H9 (cell line): Measurements from ENCODE around the gene DUOXA1. TPM values are rescaled to one million over a fixed set of nuclear protein-coding genes. Genes with fewer than 3 reads are reported as not detected.

ENCODE experiments used
- DNase-seq: peaks from one replicate; pipeline ENCODE4 v3.0.0-alpha.2; 2017
- H2AFZ ChIP-seq: one replicate; pipeline ENCODE4 v1.6.1; 2013; ENCODE audit warnings: mild to moderate bottlenecking, low read length, control low read depth, moderate library complexity
- H2AK5ac ChIP-seq: 2 replicates; pipeline ENCODE4 v1.6.1; 2013; ENCODE audit warnings: low read length, control low read depth, mixed read lengths; ENCODE audit not compliant: insufficient read length
- H2BK120ac ChIP-seq: one replicate; pipeline ENCODE4 v1.6.1; 2013; ENCODE audit warnings: low read depth, mild to moderate bottlenecking, low read length, control low read depth, inconsistent platforms; ENCODE audit not compliant: poor library complexity, severe bottlenecking
- H2BK12ac ChIP-seq: 2 replicates; pipeline ENCODE4 v1.6.1; 2013; ENCODE audit warnings: low read length, control low read depth, mixed read lengths, low read depth; ENCODE audit not compliant: insufficient read length
- H2BK15ac ChIP-seq: 2 replicates; pipeline ENCODE4 v1.6.1; 2013; ENCODE audit warnings: low read depth, low read length, control low read depth
- H2BK20ac ChIP-seq: one replicate; pipeline ENCODE4 v1.6.1; 2013; ENCODE audit warnings: low read depth, mild to moderate bottlenecking, low read length, control low read depth, inconsistent platforms; ENCODE audit not compliant: poor library complexity, severe bottlenecking
- H2BK5ac ChIP-seq: 2 replicates; pipeline ENCODE4 v1.6.1; 2013; ENCODE audit warnings: low read length, control low read depth, mixed read lengths; ENCODE audit not compliant: insufficient read length
- H3K14ac ChIP-seq: 2 replicates; pipeline ENCODE4 v1.6.1; 2013; ENCODE audit warnings: low read length, control low read depth; ENCODE audit not compliant: insufficient read depth
- H3K18ac ChIP-seq: 2 replicates; pipeline ENCODE4 v1.6.1; 2013; ENCODE audit warnings: low read depth, mild to moderate bottlenecking, mixed read lengths, low read length, control low read depth; ENCODE audit not compliant: insufficient read length
- H3K23ac ChIP-seq: 2 replicates; pipeline ENCODE4 v1.6.1; 2013; ENCODE audit warnings: low read length, control low read depth, mixed read lengths, low read depth; ENCODE audit not compliant: insufficient read length
- H3K23me2 ChIP-seq: 2 replicates; pipeline ENCODE4 v1.6.1; 2013; ENCODE audit warnings: low read depth, mild to moderate bottlenecking, mixed read lengths, low read length, control low read depth; ENCODE audit not compliant: insufficient read length, poor library complexity, severe bottlenecking
- H3K27ac ChIP-seq: 2 replicates; pipeline ENCODE4 v1.5.1; 2013; ENCODE audit warnings: low read length, control low read depth, mixed read lengths, low read depth; ENCODE audit not compliant: insufficient read length
- H3K27me3 ChIP-seq: 2 replicates; pipeline ENCODE4 v1.6.1; 2013; ENCODE audit warnings: low read length, control low read depth, inconsistent platforms; ENCODE audit not compliant: insufficient read depth
- H3K4ac ChIP-seq: 2 replicates; pipeline ENCODE4 v1.6.1; 2013; ENCODE audit warnings: low read depth, mild to moderate bottlenecking, control low read depth, inconsistent platforms, low read length, moderate library complexity
- H3K4me1 ChIP-seq: 2 replicates; pipeline ENCODE4 v1.6.1; 2013; ENCODE audit warnings: low read length, control low read depth, inconsistent platforms; ENCODE audit not compliant: insufficient read depth
- H3K4me2 ChIP-seq: 2 replicates; pipeline ENCODE4 v1.6.1; 2013; ENCODE audit warnings: low read length, control low read depth, mixed read lengths; ENCODE audit not compliant: insufficient read length, insufficient read depth
- H3K56ac ChIP-seq: 2 replicates; pipeline ENCODE4 v1.6.1; 2013; ENCODE audit warnings: low read depth, mild to moderate bottlenecking, mixed read lengths, low read length, control low read depth; ENCODE audit not compliant: insufficient read length
- H3K79me1 ChIP-seq: 2 replicates; pipeline ENCODE4 v1.6.1; 2013; ENCODE audit warnings: low read depth, mild to moderate bottlenecking, moderate library complexity, low read length, control low read depth, inconsistent platforms; ENCODE audit not compliant: insufficient read depth, poor library complexity, severe bottlenecking
- H3K79me2 ChIP-seq: 2 replicates; pipeline ENCODE4 v1.6.1; 2013; ENCODE audit warnings: low read length, control low read depth, inconsistent platforms; ENCODE audit not compliant: insufficient read depth
- H3K9ac ChIP-seq: 2 replicates; pipeline ENCODE4 v1.6.1; 2013; ENCODE audit warnings: low read length, control low read depth, mixed read lengths; ENCODE audit not compliant: insufficient read length; ENCODE audit errors: extremely low read depth
- H3K9me3 ChIP-seq: one replicate; pipeline ENCODE4 v1.6.1; 2013; ENCODE audit warnings: low read depth, low read length, inconsistent platforms; ENCODE audit not compliant: control insufficient read depth
- H3T11ph ChIP-seq: one replicate; pipeline ENCODE4 v1.6.1; 2013; ENCODE audit warnings: mild to moderate bottlenecking, low read length, control low read depth, inconsistent platforms
- H4K20me1 ChIP-seq: one replicate; pipeline ENCODE4 v1.6.1; 2013; ENCODE audit not compliant: control insufficient read depth, insufficient read length, insufficient read depth
- H4K5ac ChIP-seq: 2 replicates; pipeline ENCODE4 v1.6.1; 2013; ENCODE audit warnings: low read depth, mild to moderate bottlenecking, mixed read lengths, low read length, control low read depth; ENCODE audit not compliant: insufficient read length
- H4K8ac ChIP-seq: replicated peaks from 2 replicates; pipeline ENCODE4 v1.6.1; 2013; ENCODE audit warnings: low read length, control low read depth, mixed read lengths, low read depth; ENCODE audit not compliant: insufficient read length
- H4K91ac ChIP-seq: 2 replicates; pipeline ENCODE4 v1.6.1; 2013; ENCODE audit warnings: low read depth, mild to moderate bottlenecking, moderate library complexity, mixed read lengths, low read length, control low read depth; ENCODE audit not compliant: insufficient read length
- H3K27ac Mint-ChIP-seq, 3 experiments: 2 replicates in 2 of 3; 3 replicates in 1 of 3; pipeline ENCODE4 v1.8.0; 2020 to 2021; ENCODE audit warnings: mixed read lengths in 3 of 3, mild to moderate bottlenecking in 1 of 3, moderate library complexity in 1 of 3
- H3K27me3 Mint-ChIP-seq: 2 replicates; pipeline ENCODE4 v1.8.0; 2021; ENCODE audit warnings: low read depth, mild to moderate bottlenecking, moderate library complexity, mixed read lengths
- H3K36me3 Mint-ChIP-seq, 3 experiments: 2 replicates in 2 of 3; 3 replicates in 1 of 3; pipeline ENCODE4 v1.8.0; 2020 to 2021; ENCODE audit warnings: low read depth in 3 of 3, mixed read lengths in 3 of 3; ENCODE audit not compliant: insufficient read depth in 1 of 3
- H3K4me1 Mint-ChIP-seq, 2 experiments: 2 replicates each; pipeline ENCODE4 v1.8.0; 2020; ENCODE audit warnings: mixed read lengths in 2 of 2
- H3K4me3 Mint-ChIP-seq, 2 experiments: 2 replicates in 1 of 2; 3 replicates in 1 of 2; pipeline ENCODE4 v1.8.0; 2020 to 2021; ENCODE audit warnings: mild to moderate bottlenecking in 2 of 2, mixed read lengths in 2 of 2, moderate library complexity in 1 of 2
- H3K9me3 Mint-ChIP-seq, 2 experiments: 2 replicates in 1 of 2; 3 replicates in 1 of 2; pipeline ENCODE4 v1.8.0; 2020; ENCODE audit warnings: mild to moderate bottlenecking in 2 of 2, mixed read lengths in 2 of 2, moderate library complexity in 1 of 2
- CTCF ChIP-seq: fragments of 200-600 bp; sonication (generic); conservative IDR thresholded peaks from 3 replicates; pipeline ENCODE4 v1.8.0; 2021; ENCODE audit warnings: antibody characterized with exemption, mild to moderate bottlenecking
- WGBS: extraction: QIAGEN DNeasy Blood & Tissue Kit; methylation state at CpG from one replicate; pipeline ENCODE4 v1.1.7; 2013; ENCODE audit warnings: missing lambda C conversion rate, low lambda C conversion rate, mixed read lengths; ENCODE audit not compliant: insufficient read length; ENCODE audit errors: extremely low coverage; 5-methylcytosine and 5-hydroxymethylcytosine counted together
- total RNA-seq: library from RNA; stranded (reverse); gene quantifications from 2 replicates; pipeline ENCODE4 v1.2.1, GENCODE V29; 2021

DUOXA1 gene
- total RNA-seq, 1 experiment from 2014 or later = 1.2 TPM

GRCh38 chr15:45169608-45170480 lies 40.2 kb upstream of the DUOXA1 start:
- Mint-ChIP-seq H3K36me3 (peaks cover 10 to 21% (median 11%) of the 10 kb centered on the region in 3 experiments; a peak in 6 of 7 replicates), H3K4me3 (peak overlapping the region in 1 of 2 experiments; percentile 29; a peak in 2 of 5 replicates), H3K9me3 (no peaks in the 10 kb centered on the region), H3K4me1 (peaks cover 32 to 37% of the 10 kb centered on the region in 2 experiments), H3K27me3 (peaks cover 2% of the 10 kb centered on the region; the same call in 1 of the 2 replicates), H3K27ac (peak overlapping the region; percentile 19 to 77 (median 70); a peak in 2 of 7 replicates)
- Histone ChIP-seq H3K4me2 (no peak overlapping the region), H2BK120ac (no peak overlapping the region), H4K20me1 (no peaks in the 10 kb centered on the region), H2AFZ (no peak overlapping the region), H3K79me1 (no peaks in the 10 kb centered on the region), H2BK15ac (no peak overlapping the region), H3T11ph (no peak overlapping the region), H4K8ac (no peak overlapping the region), H3K9me3 (no peaks in the 10 kb centered on the region), H3K23me2 (no peaks in the 10 kb centered on the region), H4K91ac (no peak overlapping the region), H3K18ac (no peak overlapping the region), H3K27ac (no peak overlapping the region), H3K23ac (no peak overlapping the region), H3K56ac (no peak overlapping the region), H3K79me2 (no peaks in the 10 kb centered on the region), H2BK5ac (no peak overlapping the region), H2AK5ac (no peak overlapping the region), H3K14ac (no peak overlapping the region; the same call in 1 of the 2 replicates), H3K27me3 (no peaks in the 10 kb centered on the region), H2BK20ac (no peak overlapping the region), H3K9ac (no peak overlapping the region), H3K4me1 (peaks cover 7% of the 10 kb centered on the region), H2BK12ac (no peak overlapping the region), H3K4ac (no peak overlapping the region), H4K5ac (no peak overlapping the region)
- no CpG with 5 or more reads among the region's 4 CpGs for WGBS
- DNase-seq = peak; percentile 46
- no peak for TF ChIP-seq CTCF
